HL-60 (cell line): Measurements from ENCODE around the gene CNTNAP2.

Experiments used
- DNase-seq, 2 experiments: peaks; one replicate each; pipeline ENCODE4 v3.0.0-alpha.2; 2010 to 2020; ENCODE audit warnings: low read depth in 1 of 2, low spot score in 1 of 2
- H3K27ac ChIP-seq: fragments of 250-450 bp; sonication (Bioruptor Pico); replicated peaks from 2 replicates; pipeline ENCODE4 v1.5.1; 2020; ENCODE audit warnings: mild to moderate bottlenecking, moderate library complexity
- H3K27me3 ChIP-seq: fragments of 250-450 bp; sonication (Bioruptor Pico); 2 replicates; pipeline ENCODE4 v1.5.1; 2021; ENCODE audit warnings: mild to moderate bottlenecking, moderate library complexity; ENCODE audit not compliant: insufficient read depth, poor library complexity, severe bottlenecking
- H3K4me3 ChIP-seq: replicated peaks from 2 replicates; pipeline ENCODE4 v1.5.1; 2011; ENCODE audit warnings: mild to moderate bottlenecking, control low read depth, low read length; ENCODE audit not compliant: insufficient read depth
- CTCF ChIP-seq: IDR thresholded peaks from one replicate; pipeline ENCODE4 v1.5.1; 2011; ENCODE audit warnings: low read length, control low read depth, inconsistent platforms; ENCODE audit not compliant: insufficient read depth
- GABPA ChIP-seq: IDR thresholded peaks from 2 replicates; pipeline ENCODE4 v1.6.1; 2012; ENCODE audit warnings: low read depth
- POLR2AphosphoS5 ChIP-seq: IDR thresholded peaks from 2 replicates; pipeline ENCODE4 v1.6.1; 2012; ENCODE audit warnings: low read depth
- REST ChIP-seq: IDR thresholded peaks from 2 replicates; pipeline ENCODE4 v1.6.1; 2012; ENCODE audit warnings: low read depth; ENCODE audit not compliant: insufficient replicate concordance
- SPI1 ChIP-seq: IDR thresholded peaks from 2 replicates; pipeline ENCODE4 v1.6.1; 2012; ENCODE audit warnings: low read depth, mild to moderate bottlenecking, borderline replicate concordance

Gene CNTNAP2

GRCh38 chr7:148265896-148266295 lies 2149.3 kb downstream of the CNTNAP2 start:
- H3K4me3 ChIP-seq: no peak overlapping the region
- TF ChIP-seq CTCF (no peak), GABPA (no peak), POLR2AphosphoS5 (no peak), REST (no peak)
- H3K27me3 ChIP-seq: no peaks in the 10 kb centered on the region
- no peak for DNase-seq
- no peak overlapping the region for H3K27ac ChIP-seq

GRCh38 chr7:148266795-148267194 lies 2150.2 kb downstream of the CNTNAP2 start:
- TF ChIP-seq GABPA: no peak
- no peak for TF ChIP-seq REST
- no peak for DNase-seq
- no peak overlapping the region for H3K4me3 ChIP-seq
- H3K27ac ChIP-seq: no peak overlapping the region
- no peaks in the 10 kb centered on the region for H3K27me3 ChIP-seq

DNA sequence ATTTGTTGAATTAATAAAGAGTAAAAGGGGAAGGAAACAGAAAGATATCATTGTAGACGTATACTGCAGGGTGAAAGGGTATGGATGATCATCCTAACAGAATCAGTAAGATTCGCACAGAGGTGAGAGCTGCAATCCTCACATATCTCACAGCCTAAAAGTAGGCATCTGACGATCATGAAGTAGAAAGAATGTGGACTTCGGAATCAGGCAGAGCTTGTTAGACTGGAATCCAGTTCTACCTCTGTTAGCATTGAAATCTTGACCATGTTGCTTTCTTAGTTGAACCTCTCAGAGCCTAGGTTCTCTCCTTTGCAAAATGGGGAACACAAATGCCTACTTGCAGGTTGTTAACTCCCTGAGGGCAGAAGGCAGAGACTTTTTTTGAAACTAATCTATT lies 2154.0 kb downstream of the CNTNAP2 start:
- no peak for DNase-seq
- TF ChIP-seq CTCF: no peak
- no peak for TF ChIP-seq REST
- no peak for TF ChIP-seq SPI1
- TF ChIP-seq GABPA: no peak
- TF ChIP-seq POLR2AphosphoS5: no peak
- H3K27ac ChIP-seq: no peak overlapping the region
- H3K4me3 ChIP-seq: no peak overlapping the region
- H3K27me3 ChIP-seq: peaks cover 2% of the 10 kb centered on the region

DNA sequence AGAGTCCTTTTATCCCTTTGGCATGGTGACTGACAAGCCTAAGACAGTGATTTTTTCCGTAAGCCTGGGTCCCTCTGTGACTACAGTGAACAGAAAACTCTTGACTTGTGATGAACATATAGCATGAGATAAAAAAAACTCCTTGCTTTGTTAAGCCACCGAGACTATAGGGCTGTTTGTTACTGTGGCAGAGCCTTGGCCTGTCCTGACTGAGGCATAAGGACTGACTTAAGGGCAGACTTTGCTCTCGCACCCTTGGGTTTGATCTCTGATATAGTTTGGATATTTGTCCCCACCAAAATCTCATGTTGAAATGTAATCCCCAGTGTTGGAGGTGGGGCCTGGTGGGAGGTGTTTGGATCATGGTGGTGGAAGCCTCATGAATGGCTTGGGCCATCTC lies 2157.5 kb downstream of the CNTNAP2 start:
- TF ChIP-seq POLR2AphosphoS5 (no peak), SPI1 (no peak), GABPA (no peak), CTCF (no peak), REST (no peak)
- no peak for DNase-seq
- H3K27ac ChIP-seq: no peak overlapping the region
- H3K27me3 ChIP-seq: peaks cover 2% of the 10 kb centered on the region
- H3K4me3 ChIP-seq: no peak overlapping the region
